GM12873 (cell line): ENCODE results near the gene SSBP4.

Experiments used
- TF ChIP-seq, protein P1 (sequence below): IDR thresholded peaks from 2 replicates; pipeline ENCODE4 v1.5.1; 2012; ENCODE audit warnings: low read depth, mild to moderate bottlenecking, moderate library complexity, low read length, control low read depth; ENCODE audit not compliant: insufficient read depth; ENCODE audit errors: missing control alignments

SSBP4 gene

DNA sequence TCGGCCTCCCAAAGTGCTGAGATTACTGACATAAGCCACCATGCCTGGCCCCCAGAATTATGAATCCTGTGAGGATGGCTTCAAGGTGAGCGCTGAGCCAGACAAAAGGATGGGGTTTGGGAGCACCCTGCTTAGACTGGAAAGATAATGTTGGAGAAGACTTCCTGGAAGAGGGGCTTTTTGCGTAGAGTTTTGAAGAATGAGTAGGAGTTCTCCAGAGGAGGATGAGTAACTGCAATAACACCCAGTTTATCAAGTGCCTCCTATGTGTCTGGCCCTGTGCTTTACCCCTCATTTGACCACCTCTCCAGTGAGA, 33.9 kb upstream of the SSBP4 start:
- TF ChIP-seq, protein P1, sequence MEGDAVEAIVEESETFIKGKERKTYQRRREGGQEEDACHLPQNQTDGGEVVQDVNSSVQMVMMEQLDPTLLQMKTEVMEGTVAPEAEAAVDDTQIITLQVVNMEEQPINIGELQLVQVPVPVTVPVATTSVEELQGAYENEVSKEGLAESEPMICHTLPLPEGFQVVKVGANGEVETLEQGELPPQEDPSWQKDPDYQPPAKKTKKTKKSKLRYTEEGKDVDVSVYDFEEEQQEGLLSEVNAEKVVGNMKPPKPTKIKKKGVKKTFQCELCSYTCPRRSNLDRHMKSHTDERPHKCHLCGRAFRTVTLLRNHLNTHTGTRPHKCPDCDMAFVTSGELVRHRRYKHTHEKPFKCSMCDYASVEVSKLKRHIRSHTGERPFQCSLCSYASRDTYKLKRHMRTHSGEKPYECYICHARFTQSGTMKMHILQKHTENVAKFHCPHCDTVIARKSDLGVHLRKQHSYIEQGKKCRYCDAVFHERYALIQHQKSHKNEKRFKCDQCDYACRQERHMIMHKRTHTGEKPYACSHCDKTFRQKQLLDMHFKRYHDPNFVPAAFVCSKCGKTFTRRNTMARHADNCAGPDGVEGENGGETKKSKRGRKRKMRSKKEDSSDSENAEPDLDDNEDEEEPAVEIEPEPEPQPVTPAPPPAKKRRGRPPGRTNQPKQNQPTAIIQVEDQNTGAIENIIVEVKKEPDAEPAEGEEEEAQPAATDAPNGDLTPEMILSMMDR = no peak

DNA sequence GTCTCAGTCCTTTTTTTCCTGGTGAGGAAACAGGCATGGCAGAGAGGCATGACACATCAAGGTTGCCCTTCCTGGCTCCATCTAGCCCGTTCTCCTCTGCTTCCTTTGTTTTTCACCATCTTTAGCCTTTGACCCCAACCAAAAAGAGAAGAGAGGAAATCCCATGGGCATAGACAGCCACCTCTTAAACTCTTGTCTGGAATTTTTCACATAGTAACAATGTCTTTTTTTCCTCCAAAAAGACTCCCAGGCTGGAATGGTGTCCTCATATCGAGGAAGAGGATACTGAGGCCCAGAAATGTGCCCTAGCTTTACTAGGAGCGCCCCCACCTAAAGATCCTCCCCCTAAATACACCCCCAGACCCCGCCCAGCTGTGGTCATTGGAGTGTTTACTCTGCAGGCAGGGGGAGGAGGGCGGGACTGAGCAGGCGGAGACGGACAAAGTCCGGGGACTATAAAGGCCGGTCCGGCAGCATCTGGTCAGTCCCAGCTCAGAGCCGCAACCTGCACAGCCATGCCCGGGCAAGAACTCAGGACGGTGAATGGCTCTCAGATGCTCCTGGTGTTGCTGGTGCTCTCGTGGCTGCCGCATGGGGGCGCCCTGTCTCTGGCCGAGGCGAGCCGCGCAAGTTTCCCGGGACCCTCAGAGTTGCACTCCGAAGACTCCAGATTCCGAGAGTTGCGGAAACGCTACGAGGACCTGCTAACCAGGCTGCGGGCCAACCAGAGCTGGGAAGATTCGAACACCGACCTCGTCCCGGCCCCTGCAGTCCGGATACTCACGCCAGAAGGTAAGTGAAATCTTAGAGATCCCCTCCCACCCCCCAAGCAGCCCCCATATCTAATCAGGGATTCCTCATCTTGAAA, 33.3 kb upstream of the SSBP4 start, which contains the start of gene GDF15:
TSS of gene GDF15 (plus strand) at position 484 of the 868 bp plus-strand sequence. CDS start at position 516, 32 bp downstream.
- TF ChIP-seq, protein P1 = peak; percentile 92

DNA sequence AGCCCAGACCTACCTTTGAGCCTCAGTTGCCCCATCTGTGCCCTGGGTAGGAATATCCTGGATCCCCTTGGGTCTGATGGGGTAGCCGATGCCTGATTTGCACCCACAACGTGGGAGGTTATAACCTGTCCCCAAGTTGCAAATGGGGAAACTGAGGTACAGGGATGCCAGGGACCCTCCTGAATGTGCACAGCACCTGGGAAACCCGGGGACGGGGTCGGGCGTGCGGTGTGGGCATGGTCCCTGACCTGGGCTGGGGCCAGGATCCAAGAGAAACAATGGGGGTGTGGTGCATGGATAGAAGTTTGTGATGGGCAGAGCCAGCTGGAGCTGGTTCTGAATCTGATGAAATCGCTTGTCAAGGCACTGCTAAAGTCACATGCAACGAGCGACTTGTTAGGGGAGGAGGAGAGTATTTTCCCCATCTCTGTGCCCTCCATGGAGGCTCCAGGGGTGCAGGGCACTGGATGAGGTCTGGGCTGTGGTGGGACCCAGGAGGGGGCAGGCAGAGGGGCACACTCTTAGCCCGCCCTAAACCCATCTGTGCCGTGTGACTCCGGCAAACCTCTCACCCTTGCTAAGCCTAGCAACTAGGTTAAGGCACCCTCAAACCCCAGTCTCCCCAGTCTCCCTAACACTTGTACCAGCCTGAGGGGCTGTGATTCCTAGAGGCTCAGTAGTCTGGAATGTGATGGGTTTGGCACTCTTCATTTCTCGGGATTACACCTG, 32.5 kb upstream of the SSBP4 start:
- TF ChIP-seq, protein P1 = no peak

DNA sequence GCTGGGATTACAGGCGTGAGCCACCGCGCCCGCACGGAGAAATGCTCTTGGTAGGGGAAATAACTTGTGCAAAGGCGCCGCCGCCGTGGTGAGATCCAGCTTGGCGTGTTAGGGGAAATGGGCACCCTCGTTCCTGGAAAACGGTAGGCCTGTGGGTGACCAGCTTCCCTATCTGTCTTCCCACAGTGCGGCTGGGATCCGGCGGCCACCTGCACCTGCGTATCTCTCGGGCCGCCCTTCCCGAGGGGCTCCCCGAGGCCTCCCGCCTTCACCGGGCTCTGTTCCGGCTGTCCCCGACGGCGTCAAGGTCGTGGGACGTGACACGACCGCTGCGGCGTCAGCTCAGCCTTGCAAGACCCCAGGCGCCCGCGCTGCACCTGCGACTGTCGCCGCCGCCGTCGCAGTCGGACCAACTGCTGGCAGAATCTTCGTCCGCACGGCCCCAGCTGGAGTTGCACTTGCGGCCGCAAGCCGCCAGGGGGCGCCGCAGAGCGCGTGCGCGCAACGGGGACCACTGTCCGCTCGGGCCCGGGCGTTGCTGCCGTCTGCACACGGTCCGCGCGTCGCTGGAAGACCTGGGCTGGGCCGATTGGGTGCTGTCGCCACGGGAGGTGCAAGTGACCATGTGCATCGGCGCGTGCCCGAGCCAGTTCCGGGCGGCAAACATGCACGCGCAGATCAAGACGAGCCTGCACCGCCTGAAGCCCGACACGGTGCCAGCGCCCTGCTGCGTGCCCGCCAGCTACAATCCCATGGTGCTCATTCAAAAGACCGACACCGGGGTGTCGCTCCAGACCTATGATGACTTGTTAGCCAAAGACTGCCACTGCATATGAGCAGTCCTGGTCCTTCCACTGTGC, 30.9 kb upstream of the SSBP4 start:
- TF ChIP-seq, protein P1 = peak; percentile 100

DNA sequence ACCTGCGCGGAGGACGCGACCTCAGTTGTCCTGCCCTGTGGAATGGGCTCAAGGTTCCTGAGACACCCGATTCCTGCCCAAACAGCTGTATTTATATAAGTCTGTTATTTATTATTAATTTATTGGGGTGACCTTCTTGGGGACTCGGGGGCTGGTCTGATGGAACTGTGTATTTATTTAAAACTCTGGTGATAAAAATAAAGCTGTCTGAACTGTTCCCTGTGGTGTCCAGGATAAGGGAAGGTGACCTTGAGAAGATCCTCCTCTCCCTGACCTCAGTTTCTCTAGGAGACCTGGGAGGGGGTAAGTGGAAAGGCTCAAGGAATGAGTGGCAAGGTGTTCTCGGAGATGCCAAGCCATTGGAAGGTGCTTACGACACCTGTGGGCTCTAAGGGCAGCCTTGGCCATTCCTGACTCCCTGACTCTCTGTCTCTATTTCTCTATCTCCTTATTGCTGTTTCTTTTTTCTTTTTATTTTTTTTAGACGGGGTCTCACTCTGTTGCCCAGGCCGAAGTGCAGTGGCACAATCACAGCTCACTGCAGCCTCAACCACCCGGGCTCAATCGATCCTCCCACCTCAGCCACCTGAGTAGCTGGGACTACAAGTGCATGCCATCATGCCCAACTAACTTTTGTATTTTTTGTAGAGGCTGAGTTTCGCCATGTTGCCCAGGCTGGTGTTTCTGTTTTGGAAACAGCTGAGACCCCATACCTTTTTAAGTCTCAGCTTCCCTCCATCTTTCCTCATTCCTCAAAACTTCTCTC, 30.1 kb upstream of the SSBP4 start:
- TF ChIP-seq, protein P1 = no peak

DNA sequence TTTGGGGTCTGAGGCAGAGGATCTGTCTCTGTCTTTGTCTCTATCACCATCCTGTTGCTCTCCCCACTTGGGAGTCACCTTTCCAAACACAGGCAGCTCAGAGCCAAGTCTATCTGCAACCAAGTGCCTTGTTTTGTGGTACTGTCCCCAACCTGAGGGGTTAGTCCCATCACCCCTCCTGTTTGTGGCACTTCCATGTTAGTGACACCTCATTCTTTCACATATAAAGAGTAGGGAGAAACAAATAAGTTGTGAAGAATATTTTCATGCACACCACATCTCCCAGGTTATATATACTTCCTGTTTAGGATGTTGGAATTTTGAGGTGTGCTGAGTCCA, 29.5 kb upstream of the SSBP4 start:
- TF ChIP-seq, protein P1 = no peak
